HL-60 (cell line): ENCODE results near the gene PRUNE1.

ENCODE experiments used
- CTCF ChIP-seq: IDR thresholded peaks from one replicate; pipeline ENCODE4 v1.5.1; 2011; ENCODE audit warnings: low read length, control low read depth, inconsistent platforms; ENCODE audit not compliant: insufficient read depth
- GABPA ChIP-seq: IDR thresholded peaks from 2 replicates; pipeline ENCODE4 v1.6.1; 2012; ENCODE audit warnings: low read depth
- POLR2AphosphoS5 ChIP-seq: IDR thresholded peaks from 2 replicates; pipeline ENCODE4 v1.6.1; 2012; ENCODE audit warnings: low read depth
- REST ChIP-seq: IDR thresholded peaks from 2 replicates; pipeline ENCODE4 v1.6.1; 2012; ENCODE audit warnings: low read depth; ENCODE audit not compliant: insufficient replicate concordance
- SPI1 ChIP-seq: IDR thresholded peaks from 2 replicates; pipeline ENCODE4 v1.6.1; 2012; ENCODE audit warnings: low read depth, mild to moderate bottlenecking, borderline replicate concordance

GRCh38 chr1:150968491-150968890 is 39.8 kb upstream of the PRUNE1 start:
- TF ChIP-seq CTCF (no peak), POLR2AphosphoS5 (no peak), SPI1 (no peak), REST (no peak), GABPA (no peak)
